T-helper 1 cell (primary cell): ENCODE results near the gene MSRB1.
"Not testable (repeated sequence)": the region's sequence is repeated elsewhere in the genome, so short reads cannot be mapped to it uniquely, and the experiment has no call there.

Experiments used
- DNase-seq, 5 donors: peaks; one replicate each; pipeline ENCODE4 v3.0.0-alpha.2; 2012 to 2020

MSRB1 gene

GRCh38 chr16:1938316-1938715 lies 4.7 kb downstream of the MSRB1 start:
- no peak for DNase-seq

GRCh38 chr16:1936945-1937479 lies 6.0 kb downstream of the MSRB1 start:
- DNase-seq: no peak

- DNase-seq: no peak
These were observed 9.8 kb downstream of the MSRB1 start for GRCh38 chr16:1933097-1933661.

GRCh38 chr16:1932050-1933028 lies 10.7 kb downstream of the MSRB1 start:
- no peak for DNase-seq

- DNase-seq: no peak
These were observed 12.7 kb downstream of the MSRB1 start for GRCh38 chr16:1930338-1930720.

GRCh38 chr16:1929578-1930337 lies 13.2 kb downstream of the MSRB1 start:
- DNase-seq: peak; percentile 81 to 92 (median 86)

- no peak for DNase-seq
These were observed 13.9 kb downstream of the MSRB1 start for GRCh38 chr16:1929105-1929504.

GRCh38 chr16:1926271-1926670 lies 16.7 kb downstream of the MSRB1 start:
- DNase-seq: no peak

- no peak for DNase-seq
These were observed 18.9 kb downstream of the MSRB1 start for GRCh38 chr16:1924095-1924494.

- no peak for DNase-seq
These were observed 19.5 kb downstream of the MSRB1 start for GRCh38 chr16:1923299-1924034.

- DNase-seq: no peak
These were observed 20.6 kb downstream of the MSRB1 start for GRCh38 chr16:1922357-1922756.

- peak in 1 of 5 donors; percentile 21 for DNase-seq
These were observed 22.2 kb downstream of the MSRB1 start for GRCh38 chr16:1920727-1921171.

GRCh38 chr16:1920122-1920521 lies 22.9 kb downstream of the MSRB1 start:
- not testable (repeated sequence) for DNase-seq

GRCh38 chr16:1919327-1919998 lies 23.5 kb downstream of the MSRB1 start:
- no peak for DNase-seq

GRCh38 chr16:1918351-1919326 lies 24.4 kb downstream of the MSRB1 start, which contains the start of gene HS3ST6:
Gene HS3ST6 (minus strand): TSS chr16:1918415. CDS start chr16:1918323, 92 bp downstream.
- DNase-seq: no peak

GRCh38 chr16:1917665-1918350 lies 25.2 kb downstream of the MSRB1 start:
- DNase-seq: no peak

GRCh38 chr16:1917056-1917664 lies 25.8 kb downstream of the MSRB1 start:
- no peak for DNase-seq

- DNase-seq: no peak
These were observed 26.4 kb downstream of the MSRB1 start for GRCh38 chr16:1916640-1916990.
